CD4-positive, alpha-beta T cell treated with Interleukin-2 at 100 ng/mL for 4 hours (primary cell): ENCODE results near the gene SLC2A6.
A peak's percentile ranks its signal among the peaks of the same experiment; 100 is the strongest.

ENCODE experiments used
- DNase-seq: peaks from one replicate; pipeline ENCODE4 v3.0.0-alpha.2; 2020; ENCODE audit warnings: low spot score

Gene SLC2A6

DNA sequence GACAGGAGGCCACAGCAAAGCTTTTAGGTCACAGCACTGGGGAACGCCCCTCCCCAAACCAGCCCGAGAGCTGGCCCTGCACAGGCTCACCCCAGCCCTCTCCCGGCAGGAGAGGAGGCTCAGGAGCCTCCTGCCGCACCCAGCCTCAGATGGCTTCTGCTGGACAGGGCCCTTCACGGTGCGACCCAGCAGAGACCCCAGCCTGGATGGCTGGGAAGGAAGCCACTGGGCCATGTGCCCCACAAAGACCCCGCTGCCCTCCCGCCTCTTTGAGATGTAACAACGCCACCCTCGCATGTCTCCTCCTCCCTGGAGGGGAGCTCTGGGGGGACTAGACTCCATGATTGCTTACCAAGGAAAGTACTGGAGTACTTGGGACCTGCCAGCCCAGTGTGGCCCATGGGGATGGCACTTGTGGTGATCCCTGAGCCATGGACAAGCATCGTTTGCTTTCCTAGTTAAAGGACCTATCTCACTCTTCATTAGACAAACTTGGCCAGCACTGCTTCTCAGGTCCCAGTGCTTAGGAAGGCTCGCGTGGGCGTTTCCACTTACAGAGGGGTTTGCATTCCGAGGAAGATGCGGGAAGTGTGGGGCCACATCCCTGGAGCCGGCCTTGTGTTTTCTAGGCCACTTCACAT is 36.8 kb upstream of the SLC2A6 start:
- DNase-seq, result no peak

GRCh38 chr9:133515240-133515610 is 36.3 kb upstream of the SLC2A6 start:
- no peak for DNase-seq

GRCh38 chr9:133514460-133515239 is 35.8 kb upstream of the SLC2A6 start:
- DNase-seq, result no peak

DNA sequence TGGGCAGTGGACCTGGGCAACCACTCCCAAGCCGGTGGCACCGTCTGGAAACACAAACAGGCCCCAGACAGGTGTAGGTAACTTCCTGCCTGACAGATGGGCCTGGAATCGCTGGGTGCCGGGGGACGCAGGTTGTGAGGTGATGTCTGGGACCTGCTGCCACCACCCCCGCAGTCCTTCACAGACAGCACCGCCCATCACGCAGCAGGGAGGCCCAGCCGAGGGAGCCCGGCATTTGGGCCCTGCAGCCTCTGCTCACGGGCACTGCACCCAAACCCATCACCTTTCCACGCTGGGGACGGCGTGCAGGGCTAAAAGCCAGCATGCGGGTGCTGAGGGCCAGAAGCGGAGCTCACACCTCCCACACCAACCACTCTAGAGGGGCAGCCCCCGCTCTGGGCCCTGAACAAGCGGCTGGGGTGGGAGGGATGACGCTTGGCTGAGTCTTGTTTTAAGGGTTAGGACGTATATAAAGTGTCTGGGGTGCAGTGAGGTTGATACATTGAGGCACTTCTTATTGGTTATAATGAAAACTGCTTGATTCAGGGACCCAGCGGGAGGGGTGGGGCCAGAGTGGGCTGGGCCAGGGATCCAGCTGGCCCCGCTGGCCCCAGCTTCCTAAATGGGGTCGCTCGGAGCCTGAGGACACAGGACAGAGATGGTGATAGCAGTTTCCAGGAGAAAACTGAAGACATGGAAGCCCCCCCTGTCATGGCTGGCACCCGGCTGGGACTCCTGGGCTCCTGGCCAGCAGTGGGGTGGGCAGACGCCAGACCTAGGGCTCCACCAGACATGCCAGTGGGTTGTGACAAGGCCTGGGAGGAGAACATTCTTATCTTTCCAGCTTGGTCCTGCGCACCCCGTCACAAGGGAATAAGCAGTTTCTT is 34.6 kb upstream of the SLC2A6 start:
- DNase-seq, result no peak

- DNase-seq, result no peak
Observed at GRCh38 chr9:133512253-133513213, 33.6 kb upstream of the SLC2A6 start.

DNA sequence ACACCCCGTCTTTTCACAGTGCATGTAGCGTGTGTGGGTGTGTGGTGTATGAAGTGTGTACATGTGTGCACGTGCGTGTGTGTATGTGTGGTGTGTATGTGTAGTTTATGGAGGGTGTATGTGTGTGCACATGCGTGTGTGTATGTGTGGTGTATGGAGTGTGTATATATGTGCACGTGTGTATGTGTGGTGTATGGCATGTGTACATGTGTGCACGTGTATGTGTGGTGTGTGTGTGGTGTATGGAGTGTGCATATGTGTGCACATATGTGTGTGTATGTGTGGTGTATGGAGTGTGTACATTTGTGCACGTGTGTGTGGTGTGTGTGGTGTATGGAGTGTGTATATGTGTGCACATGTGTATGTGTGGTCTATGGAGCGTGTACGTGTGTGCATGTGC is 32.7 kb upstream of the SLC2A6 start:
- no peak for DNase-seq

- DNase-seq, result no peak
Observed at GRCh38 chr9:133510926-133511505, 32.1 kb upstream of the SLC2A6 start.

- peak; percentile 7 for DNase-seq
Observed at GRCh38 chr9:133509179-133510083, 30.5 kb upstream of the SLC2A6 start.

GRCh38 chr9:133508046-133508445 is 29.1 kb upstream of the SLC2A6 start:
- DNase-seq, result no peak

- DNase-seq, result no peak
Observed at GRCh38 chr9:133507246-133507965, 28.5 kb upstream of the SLC2A6 start.

- no peak for DNase-seq
Observed at GRCh38 chr9:133506653-133507038, 27.7 kb upstream of the SLC2A6 start.

DNA sequence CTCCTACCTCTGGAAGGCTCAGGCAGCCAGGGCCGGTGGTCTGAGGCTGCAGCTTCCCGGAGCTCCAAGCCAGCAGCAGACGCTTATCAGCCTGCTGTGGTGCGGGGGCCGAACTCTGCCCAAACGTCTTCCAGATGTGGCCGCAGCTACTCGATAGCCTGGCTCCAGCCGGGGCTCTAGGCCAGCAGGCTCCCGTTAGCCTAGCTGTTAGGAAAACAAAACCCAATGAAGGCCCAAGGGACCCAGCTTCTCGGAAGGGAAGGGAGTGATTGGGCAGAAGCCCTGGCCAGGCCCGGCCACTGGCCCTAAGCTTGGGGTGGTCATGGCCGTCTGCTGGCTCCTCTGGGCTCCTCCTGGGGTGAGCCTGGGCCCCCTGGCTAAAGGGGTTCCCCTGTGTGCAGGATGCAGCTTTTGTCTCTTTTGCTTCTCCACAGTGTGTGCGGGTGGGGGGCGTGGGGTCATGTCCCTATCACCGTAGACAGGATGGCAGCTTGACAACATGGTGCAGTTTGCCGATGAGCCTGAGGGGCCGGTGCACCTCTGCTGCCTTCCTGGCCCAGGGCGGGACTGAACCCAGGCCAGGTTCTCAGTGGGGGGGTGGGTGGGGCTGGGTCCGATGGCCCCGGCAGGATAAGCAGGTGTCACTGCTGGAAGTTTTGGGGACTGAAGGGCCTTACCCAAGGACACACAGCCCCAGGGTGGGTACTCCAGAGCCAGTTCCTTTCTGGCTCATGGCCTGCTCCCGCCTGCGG is 27.2 kb upstream of the SLC2A6 start:
- DNase-seq, result no peak

GRCh38 chr9:133505186-133505830 is 26.4 kb upstream of the SLC2A6 start:
- DNase-seq, result no peak

- no peak for DNase-seq
Observed at GRCh38 chr9:133502112-133502511, 23.2 kb upstream of the SLC2A6 start.

DNA sequence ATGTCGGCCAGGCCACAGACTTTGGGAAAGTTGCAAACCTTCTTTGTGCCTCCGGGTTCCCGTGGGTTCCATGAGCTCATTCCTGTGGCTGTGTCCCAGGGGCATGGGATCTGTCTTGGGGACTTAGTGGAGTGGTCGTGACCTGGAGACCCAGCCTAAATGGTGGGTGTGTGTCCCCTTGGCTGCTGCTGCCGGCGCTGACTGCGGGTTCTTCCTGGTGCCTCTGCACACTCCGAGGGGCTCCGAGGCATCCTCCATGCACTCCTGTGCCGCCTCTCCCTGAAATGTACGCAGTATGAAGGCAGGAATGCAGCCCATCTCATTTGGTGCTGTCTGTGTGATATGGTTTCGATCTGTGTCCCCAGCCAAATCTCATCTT is 21.0 kb upstream of the SLC2A6 start:
- DNase-seq, result no peak

DNA sequence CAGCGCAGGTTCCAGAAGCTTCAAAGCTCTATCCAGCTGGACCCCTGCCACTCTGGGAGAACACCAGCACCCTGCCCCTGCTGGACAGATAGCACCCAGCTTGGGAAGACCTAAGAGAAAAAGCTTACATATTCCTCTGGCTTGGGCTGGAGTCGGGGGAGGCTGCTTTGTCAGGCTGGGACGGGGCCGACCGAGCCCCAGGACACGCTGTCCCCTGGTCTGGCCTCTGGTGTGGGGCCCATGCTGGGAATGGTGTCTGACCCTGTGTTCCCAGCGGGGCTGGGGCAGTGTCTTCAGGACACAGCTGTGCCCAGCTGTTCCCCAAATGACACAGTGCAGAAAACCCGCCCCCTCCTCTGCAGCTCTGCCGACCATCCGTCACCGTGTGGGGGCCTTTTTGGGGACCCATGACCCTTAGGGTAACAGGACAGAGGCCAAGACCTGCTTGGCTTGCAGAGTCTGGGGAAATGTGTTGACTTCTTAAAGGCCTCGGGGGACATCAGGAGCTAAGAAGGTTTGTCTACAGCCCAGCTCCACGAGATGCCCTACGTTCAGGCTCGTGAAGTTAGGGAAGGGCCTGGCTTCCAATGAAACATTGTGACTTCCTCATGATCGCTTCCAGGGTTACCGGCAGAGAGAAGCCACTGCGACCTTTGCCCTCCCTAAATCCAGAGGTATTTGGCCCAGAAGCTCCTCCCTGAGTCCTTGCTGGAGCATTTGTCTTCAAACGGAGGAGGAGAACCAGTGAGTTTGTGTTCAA is 20.4 kb upstream of the SLC2A6 start:
- no peak for DNase-seq
